Neuronal stem cell (in vitro differentiated cells): ENCODE results near the gene KDM4C.

Experiments used
- DNase-seq: peaks from one replicate; pipeline ENCODE4 v3.0.0-alpha.2; 2013; ENCODE audit warnings: low spot score
- H2AFZ ChIP-seq: one replicate; pipeline ENCODE4 v1.6.1; 2013; ENCODE audit warnings: mild to moderate bottlenecking, low read length, inconsistent platforms
- H2AK5ac ChIP-seq: 2 replicates; pipeline ENCODE4 v1.6.1; 2013; ENCODE audit warnings: low read depth, mild to moderate bottlenecking, inconsistent platforms, low read length, moderate library complexity, mixed read lengths
- H2BK120ac ChIP-seq: 2 replicates; pipeline ENCODE4 v1.6.1; 2013; ENCODE audit warnings: low read depth, mild to moderate bottlenecking, inconsistent platforms, low read length, moderate library complexity, mixed read lengths
- H2BK12ac ChIP-seq: one replicate; pipeline ENCODE4 v1.6.1; 2013; ENCODE audit warnings: low read length, inconsistent platforms
- H2BK15ac ChIP-seq: 2 replicates; pipeline ENCODE4 v1.6.1; 2013; ENCODE audit warnings: mild to moderate bottlenecking, low read length, inconsistent platforms, mixed read lengths
- H2BK5ac ChIP-seq: one replicate; pipeline ENCODE4 v1.6.1; 2013; ENCODE audit warnings: inconsistent platforms, mild to moderate bottlenecking, low read length, moderate library complexity
- H3K14ac ChIP-seq: one replicate; pipeline ENCODE4 v1.6.1; 2013; ENCODE audit warnings: low read length, inconsistent platforms
- H3K18ac ChIP-seq: 2 replicates; pipeline ENCODE4 v1.6.1; 2013; ENCODE audit warnings: low read length, inconsistent platforms
- H3K23ac ChIP-seq: 2 replicates; pipeline ENCODE4 v1.6.1; 2013; ENCODE audit warnings: low read depth, mild to moderate bottlenecking, mixed read lengths, low read length, inconsistent platforms; ENCODE audit not compliant: poor library complexity
- H3K27ac ChIP-seq: replicated peaks from 3 replicates; pipeline ENCODE4 v1.5.1; 2013; ENCODE audit warnings: low read length, inconsistent platforms
- H3K27me3 ChIP-seq, 3 experiments: 2 replicates each; pipeline ENCODE4 v1.6.1; 2013; ENCODE audit warnings: low read length in 3 of 3, mild to moderate bottlenecking in 2 of 3, inconsistent platforms in 1 of 3, low read depth in 1 of 3, mixed read lengths in 1 of 3, moderate library complexity in 1 of 3; ENCODE audit not compliant: control insufficient read depth in 3 of 3, insufficient read depth in 3 of 3
- H3K36me3 ChIP-seq, 2 donors: replicated peaks in 1 of 2; 2 replicates each; pipeline ENCODE4 v1.6.1; 2013; ENCODE audit warnings: low read length in 2 of 2; ENCODE audit not compliant: control insufficient read depth in 2 of 2, insufficient read depth in 2 of 2
- H3K4ac ChIP-seq: 2 replicates; pipeline ENCODE4 v1.6.1; 2013; ENCODE audit warnings: inconsistent platforms, mild to moderate bottlenecking, low read length, moderate library complexity
- H3K4me1 ChIP-seq, 2 donors: 1 replicate in 1 of 2; 2 replicates in 1 of 2; pipeline ENCODE4 v1.6.1; 2013; ENCODE audit warnings: low read length in 2 of 2, low read depth in 1 of 2; ENCODE audit not compliant: control insufficient read depth in 2 of 2, insufficient read depth in 1 of 2
- H3K4me2 ChIP-seq: one replicate; pipeline ENCODE4 v1.6.1; 2013; ENCODE audit warnings: mild to moderate bottlenecking, low read length, inconsistent platforms; ENCODE audit not compliant: insufficient read depth, poor library complexity, severe bottlenecking
- H3K4me3 ChIP-seq, 2 donors: 2 replicates each; pipeline ENCODE4 v1.5.1; 2013; ENCODE audit warnings: low read length in 2 of 2, mild to moderate bottlenecking in 2 of 2, inconsistent platforms in 1 of 2, moderate library complexity in 1 of 2
- H3K79me1 ChIP-seq: one replicate; pipeline ENCODE4 v1.6.1; 2013; ENCODE audit warnings: low read depth, mild to moderate bottlenecking, inconsistent platforms, low read length, moderate library complexity
- H3K9ac ChIP-seq: one replicate; pipeline ENCODE4 v1.6.1; 2013; ENCODE audit warnings: mild to moderate bottlenecking, low read depth, low read length, inconsistent platforms; ENCODE audit not compliant: poor library complexity
- H3K9me3 ChIP-seq, 2 donors: replicated peaks in 1 of 2; 2 replicates each; pipeline versions ENCODE3 to v1.6.1; 2013; ENCODE audit warnings: low read length in 2 of 2, mild to moderate bottlenecking in 2 of 2, inconsistent platforms in 1 of 2, low read depth in 1 of 2, mixed read lengths in 1 of 2, moderate library complexity in 1 of 2; ENCODE audit not compliant: control insufficient read depth in 2 of 2, insufficient read depth in 1 of 2
- H4K8ac ChIP-seq: one replicate; pipeline ENCODE4 v1.6.1; 2013; ENCODE audit warnings: low read depth, mild to moderate bottlenecking, inconsistent platforms, low read length, moderate library complexity
- H4K91ac ChIP-seq: one replicate; pipeline ENCODE4 v1.6.1; 2013; ENCODE audit warnings: low read length, low read depth, mild to moderate bottlenecking, inconsistent platforms; ENCODE audit not compliant: poor library complexity
- WGBS, 2 donors: extraction: QIAGEN DNeasy Blood & Tissue Kit; methylation state at CpG; one replicate each; pipeline ENCODE4 v1.1.7; 2013; ENCODE audit warnings: missing lambda C conversion rate in 2 of 2, mixed read lengths in 1 of 2; ENCODE audit not compliant: insufficient read length in 2 of 2, insufficient replicate concordance in 1 of 2; ENCODE audit errors: extremely low coverage in 2 of 2; 5-methylcytosine and 5-hydroxymethylcytosine counted together

KDM4C gene

DNA sequence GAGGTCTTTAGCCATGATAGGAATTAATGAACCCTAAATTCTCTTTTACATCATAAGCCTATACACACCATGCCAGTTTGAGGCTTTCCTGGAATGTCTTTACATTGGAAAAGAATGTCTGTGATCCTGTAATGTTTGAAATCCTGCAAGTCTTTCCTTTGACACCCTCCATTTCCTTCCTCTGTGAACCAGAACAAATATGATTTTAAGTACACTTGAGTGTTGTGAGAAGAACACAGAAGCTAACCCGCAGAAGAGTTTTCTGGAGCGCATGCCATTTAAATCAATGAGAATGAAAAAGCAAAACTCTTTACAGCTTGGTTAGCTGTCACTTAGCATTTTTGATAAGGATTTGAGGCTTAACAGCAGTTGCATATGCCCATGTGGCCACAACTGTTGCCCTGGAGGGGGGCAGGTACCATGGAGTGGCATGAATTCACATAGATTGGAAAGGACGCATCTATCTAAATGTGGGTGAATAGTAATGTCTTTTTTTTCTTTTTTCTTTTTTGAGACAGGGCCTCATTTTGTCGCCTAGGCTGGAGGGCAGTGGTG lies 372.6 kb downstream of the KDM4C start:
- DNase-seq, result no peak
- Histone ChIP-seq H3K18ac (no peak overlapping the region), H3K9ac (no peak overlapping the region), H3K79me1 (no peaks in the 10 kb centered on the region), H3K23ac (no peak overlapping the region), H3K14ac (no peak overlapping the region), H2BK15ac (no peak overlapping the region), H4K91ac (no peak overlapping the region), H3K9me3 (no peaks in the 10 kb centered on the region), H2BK120ac (no peak overlapping the region), H2AK5ac (no peak overlapping the region), H3K4me1 (peaks cover 0 to 2% of the 10 kb centered on the region in 2 donors), H3K4me2 (no peak overlapping the region), H3K4me3 (no peak overlapping the region), H4K8ac (no peak overlapping the region), H2BK12ac (no peak overlapping the region), H3K27ac (no peak overlapping the region), H3K36me3 (no peaks in the 10 kb centered on the region), H3K4ac (no peak overlapping the region), H2BK5ac (no peak overlapping the region), H3K27me3 (no peaks in the 10 kb centered on the region), H2AFZ (no peak overlapping the region)
- no CpG with 5 or more reads among the region's 4 CpGs for WGBS, 2 donors

DNA sequence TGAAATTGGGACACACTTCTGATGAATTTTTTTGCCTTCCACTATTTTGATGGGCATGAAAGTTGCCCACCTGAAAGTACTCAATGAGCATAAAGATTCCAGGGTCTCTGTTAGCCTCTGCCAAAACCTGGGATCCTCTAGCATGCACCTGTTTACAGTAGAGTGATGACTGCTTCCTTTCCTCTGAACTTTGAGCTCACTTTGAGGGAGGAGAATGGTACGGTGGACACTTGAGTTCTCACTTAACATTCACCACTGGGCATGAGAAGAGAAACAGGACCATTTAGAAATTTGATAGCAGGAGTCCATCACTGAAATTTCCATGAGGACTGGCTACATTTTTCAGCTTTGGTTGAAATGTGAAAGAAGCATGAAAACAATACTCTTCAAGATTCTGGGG lies 374.8 kb downstream of the KDM4C start:
- Histone ChIP-seq H3K4me1 (peaks cover 0 to 2% of the 10 kb centered on the region in 2 donors), H2BK120ac (no peak overlapping the region), H3K27ac (no peak overlapping the region), H2BK5ac (no peak overlapping the region), H3K4ac (no peak overlapping the region), H3K4me2 (no peak overlapping the region), H2AK5ac (no peak overlapping the region), H3K36me3 (no peaks in the 10 kb centered on the region), H3K27me3 (no peaks in the 10 kb centered on the region), H2BK15ac (no peak overlapping the region), H2AFZ (no peak overlapping the region), H4K8ac (no peak overlapping the region), H3K9me3 (no peaks in the 10 kb centered on the region), H3K4me3 (no peak overlapping the region), H3K9ac (no peak overlapping the region), H4K91ac (no peak overlapping the region), H3K14ac (no peak overlapping the region), H3K18ac (no peak overlapping the region), H2BK12ac (no peak overlapping the region), H3K23ac (no peak overlapping the region), H3K79me1 (no peaks in the 10 kb centered on the region)
- no CpG with 5 or more reads among the region's 1 CpG for WGBS, 2 donors
- DNase-seq, result no peak

DNA sequence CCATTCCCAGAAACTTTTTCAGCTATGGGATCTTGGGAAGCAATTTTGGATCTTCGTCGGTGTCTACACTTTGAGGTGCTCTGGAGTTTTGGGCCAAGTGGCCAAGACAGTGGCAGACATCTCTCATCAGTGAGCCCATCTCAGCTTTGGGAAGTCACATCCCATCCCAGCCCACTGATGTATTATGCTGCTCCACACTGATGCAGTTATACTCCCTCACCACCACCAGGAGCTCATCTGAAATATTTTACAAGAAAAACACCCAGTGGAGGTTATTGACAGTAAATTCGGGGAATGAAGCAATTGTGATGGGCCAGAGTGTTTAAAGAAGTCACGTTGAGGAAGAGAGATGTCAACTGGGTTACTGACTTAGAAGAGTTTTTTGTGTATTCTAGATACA lies 378.0 kb downstream of the KDM4C start:
- no peak overlapping the region for H2AFZ ChIP-seq
- no peak overlapping the region for H3K9ac ChIP-seq
- H4K8ac ChIP-seq, result no peak overlapping the region
- H2BK5ac ChIP-seq, result no peak overlapping the region
- H2AK5ac ChIP-seq, result no peak overlapping the region
- H2BK15ac ChIP-seq, result no peak overlapping the region
- no peak overlapping the region for H2BK12ac ChIP-seq
- DNase-seq, result no peak
- no peak overlapping the region for H3K14ac ChIP-seq
- no peaks in the 10 kb centered on the region for H3K36me3 ChIP-seq
- no peak overlapping the region for H2BK120ac ChIP-seq
- H4K91ac ChIP-seq, result no peak overlapping the region
- no peaks in the 10 kb centered on the region for H3K4me1 ChIP-seq
- no peaks in the 10 kb centered on the region for H3K79me1 ChIP-seq
- H3K9me3 ChIP-seq, result no peaks in the 10 kb centered on the region
- H3K4ac ChIP-seq, result no peak overlapping the region
- H3K18ac ChIP-seq, result no peak overlapping the region
- WGBS, 2 donors, result no CpG with 5 or more reads among the region's 4 CpGs
- no peak overlapping the region for H3K23ac ChIP-seq
- no peak overlapping the region for H3K4me3 ChIP-seq
- no peak overlapping the region for H3K4me2 ChIP-seq
- no peaks in the 10 kb centered on the region for H3K27me3 ChIP-seq
- H3K27ac ChIP-seq, result no peak overlapping the region

DNA sequence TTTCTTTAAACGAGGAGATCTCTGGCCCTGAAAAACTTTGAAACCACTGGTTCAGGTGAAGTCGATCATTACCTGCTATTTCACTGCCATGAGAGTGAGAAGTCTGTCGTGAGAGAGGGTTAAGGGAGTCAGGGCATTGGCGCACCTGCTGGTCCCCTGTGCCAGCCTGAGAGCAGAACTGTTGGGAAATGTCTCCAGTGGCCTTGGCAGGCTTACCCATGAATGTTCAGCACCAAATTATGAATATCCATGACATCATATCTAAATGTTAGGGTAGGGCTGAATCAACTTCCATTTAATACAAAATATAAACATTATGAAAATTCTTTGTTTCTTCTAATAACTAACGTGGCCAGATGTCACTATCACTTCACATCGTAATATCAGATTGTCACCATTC lies 379.3 kb downstream of the KDM4C start:
- no peak overlapping the region for H2BK15ac ChIP-seq
- H3K4me2 ChIP-seq, result no peak overlapping the region
- no peak overlapping the region for H2BK120ac ChIP-seq
- no peak overlapping the region for H3K4ac ChIP-seq
- no peak overlapping the region for H2AK5ac ChIP-seq
- H3K4me1 ChIP-seq, result no peaks in the 10 kb centered on the region
- H3K9ac ChIP-seq, result no peak overlapping the region
- H3K27ac ChIP-seq, result no peak overlapping the region
- H2BK5ac ChIP-seq, result no peak overlapping the region
- no peaks in the 10 kb centered on the region for H3K27me3 ChIP-seq
- no peak for DNase-seq
- H4K91ac ChIP-seq, result no peak overlapping the region
- H3K4me3 ChIP-seq, result no peak overlapping the region
- H3K9me3 ChIP-seq, result no peaks in the 10 kb centered on the region
- no peaks in the 10 kb centered on the region for H3K36me3 ChIP-seq
- no peak overlapping the region for H3K23ac ChIP-seq
- no peak overlapping the region for H3K18ac ChIP-seq
- H4K8ac ChIP-seq, result no peak overlapping the region
- no peak overlapping the region for H2BK12ac ChIP-seq
- WGBS, 2 donors, result no CpG with 5 or more reads among the region's 6 CpGs
- H3K14ac ChIP-seq, result no peak overlapping the region
- no peaks in the 10 kb centered on the region for H3K79me1 ChIP-seq
- no peak overlapping the region for H2AFZ ChIP-seq
